ENCODE results near the gene KRTAP6-2.

The KRTAP6-2 gene, protein sequence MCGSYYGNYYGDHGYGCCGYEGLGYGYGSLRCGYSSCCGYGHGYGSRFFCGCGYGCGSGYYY

DNA sequence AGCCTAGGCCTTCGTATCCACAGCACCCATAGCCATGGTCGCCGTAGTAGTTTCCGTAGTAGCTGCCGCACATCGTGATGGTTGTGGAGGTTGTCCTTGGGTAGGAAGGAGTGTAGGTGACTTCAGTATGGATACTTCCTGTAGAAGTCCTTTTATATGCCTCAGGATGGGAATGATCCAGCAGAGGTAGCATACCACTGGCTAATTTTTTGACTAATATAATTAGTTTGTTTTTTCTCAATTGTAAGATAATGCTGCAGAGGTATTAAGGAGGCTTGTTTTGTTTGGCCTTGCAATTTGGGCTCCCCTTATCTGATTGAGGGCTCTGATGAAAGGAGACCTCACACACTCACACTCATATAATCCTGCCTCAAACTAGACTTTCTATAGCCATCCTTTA lies at the start of gene KRTAP6-2:
KRTAP6-2 (minus strand) TSS at position 101 of the 400 bp plus-strand sequence; CDS start at position 73, 28 bp downstream.
- no peak for DNase-seq (ENCODE audit: low read depth in 2 of 2)

DNA sequence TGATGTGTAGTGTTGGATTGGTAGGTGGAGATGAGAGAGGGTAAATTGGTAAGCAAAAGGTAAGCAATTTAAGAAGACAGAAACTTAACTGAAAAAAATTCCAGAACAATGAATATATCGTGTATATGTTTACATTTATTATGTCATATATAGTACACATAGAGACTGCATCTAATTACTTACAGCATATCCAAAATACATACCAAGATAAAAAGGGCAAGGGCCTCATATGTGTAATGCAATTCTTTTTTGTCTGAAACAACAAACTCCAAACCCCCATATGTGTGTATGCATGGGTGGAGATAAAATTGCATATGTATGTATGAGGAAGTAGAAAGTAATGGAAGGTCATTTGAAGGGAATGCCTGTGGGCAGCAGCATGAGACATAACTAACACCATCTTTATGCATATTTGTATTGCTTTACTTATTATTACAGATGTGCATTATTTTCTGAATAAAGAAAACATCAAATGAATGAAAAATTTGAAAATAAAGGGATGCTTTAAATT lies 48.3 kb upstream of the KRTAP6-2 start:
- DNase-seq (ENCODE audit: low read depth in 2 of 2) = no peak

DNA sequence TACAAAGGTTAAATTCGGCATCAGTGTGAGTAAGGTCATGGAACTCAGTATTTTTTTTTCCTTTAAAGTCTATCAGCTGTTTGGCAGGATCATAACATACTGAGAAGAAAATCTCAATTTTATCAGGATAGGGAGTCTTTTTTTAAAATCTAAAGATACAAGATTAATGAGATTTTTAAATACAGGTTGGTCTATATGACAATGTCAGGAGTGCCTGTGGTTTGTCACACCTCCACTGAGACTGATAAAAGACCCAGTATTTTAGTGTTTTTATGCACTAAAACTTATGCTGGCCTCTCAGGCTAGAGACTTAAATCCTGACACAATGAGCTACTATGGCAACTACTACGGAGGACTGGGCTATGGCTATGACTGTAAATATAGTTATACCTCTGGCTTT lies 43.9 kb upstream of the KRTAP6-2 start, which contains the start of gene KRTAP20-3:
KRTAP20-3 (plus strand) TSS at position 301 of the 400 bp plus-strand sequence.
- DNase-seq (ENCODE audit: low read depth in 2 of 2) = no peak

DNA sequence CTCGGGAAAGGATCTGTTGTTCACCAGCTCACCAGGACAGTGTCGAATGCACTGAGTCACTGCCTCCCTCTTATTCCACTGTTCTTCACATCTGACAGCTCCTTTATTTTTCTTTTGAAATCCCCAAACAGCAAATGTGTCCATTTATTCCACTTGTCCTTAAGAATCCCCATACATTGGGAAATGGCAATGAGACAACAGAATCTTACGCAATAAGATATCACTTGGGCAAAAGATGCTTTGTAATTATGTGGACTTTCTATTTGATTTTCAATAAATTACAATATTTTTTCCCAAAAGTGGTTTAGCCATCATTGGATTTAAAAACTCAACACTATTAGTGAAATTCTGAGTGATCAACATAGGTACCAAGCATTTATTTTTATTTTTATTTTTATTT lies 40.0 kb upstream of the KRTAP6-2 start:
- DNase-seq (ENCODE audit: low read depth in 2 of 2) = no peak

DNA sequence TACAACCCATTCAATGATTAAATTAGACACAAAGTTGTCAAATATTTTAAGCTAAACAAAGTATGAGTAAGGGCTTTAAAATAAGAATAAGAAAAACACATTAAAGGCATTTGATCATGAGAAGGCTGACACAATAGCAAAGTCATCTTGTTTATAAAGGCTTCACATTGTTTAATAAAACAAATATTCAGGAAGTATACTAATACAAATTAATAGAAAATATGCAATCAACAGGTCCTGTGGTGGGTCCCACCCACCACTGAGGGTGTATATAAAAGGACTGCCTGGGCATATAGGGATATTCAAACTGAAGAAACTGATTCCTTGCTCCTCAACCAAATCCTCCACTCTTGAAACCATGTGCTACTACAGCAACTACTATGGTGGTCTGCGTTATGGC lies 36.2 kb upstream of the KRTAP6-2 start, which contains the start of gene KRTAP20-2:
KRTAP20-2 (plus strand) TSS at position 301 of the 400 bp plus-strand sequence; CDS start at position 359, 58 bp downstream.
- no peak for DNase-seq (ENCODE audit: low read depth in 2 of 2)

DNA sequence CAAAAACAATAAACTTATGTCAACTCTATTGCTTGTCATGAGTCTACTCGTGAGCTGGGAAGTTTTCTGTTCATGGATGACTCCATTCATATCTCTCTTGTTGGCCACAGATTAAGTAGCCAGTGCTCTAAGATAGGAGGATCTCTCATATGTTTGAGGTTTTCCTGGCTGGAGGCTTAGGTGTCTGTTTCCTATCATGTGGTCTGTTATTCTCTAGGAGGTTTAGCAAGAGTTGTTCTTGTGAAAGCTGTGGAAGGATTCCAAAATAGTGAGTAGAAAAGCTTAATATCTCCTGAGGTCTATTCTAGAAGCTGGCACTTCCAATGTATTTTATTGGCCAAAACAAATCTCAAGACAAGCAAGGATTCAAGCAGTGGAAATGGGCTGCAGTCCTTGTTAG lies 30.5 kb upstream of the KRTAP6-2 start:
- DNase-seq (ENCODE audit: low read depth in 2 of 2) = no peak

DNA sequence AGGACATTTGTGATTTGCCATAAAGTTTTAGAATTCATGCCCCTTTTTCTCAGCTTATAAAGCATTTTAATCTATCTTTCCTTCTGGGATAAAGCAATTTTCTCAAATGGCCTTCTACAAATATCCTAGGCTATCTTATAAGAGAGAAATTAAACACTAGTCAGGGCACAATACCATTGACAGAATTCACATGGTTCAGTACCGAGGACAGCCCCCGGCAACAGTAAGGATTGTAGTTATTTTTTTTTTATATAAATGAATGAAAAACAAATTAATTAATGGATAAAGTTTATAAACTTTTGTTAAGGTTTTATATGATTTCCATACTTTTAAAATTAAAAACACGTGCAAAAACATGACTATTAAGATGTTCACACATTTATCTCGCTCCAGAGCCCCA lies 29.4 kb upstream of the KRTAP6-2 start:
- DNase-seq (ENCODE audit: low read depth in 2 of 2) = no peak

DNA sequence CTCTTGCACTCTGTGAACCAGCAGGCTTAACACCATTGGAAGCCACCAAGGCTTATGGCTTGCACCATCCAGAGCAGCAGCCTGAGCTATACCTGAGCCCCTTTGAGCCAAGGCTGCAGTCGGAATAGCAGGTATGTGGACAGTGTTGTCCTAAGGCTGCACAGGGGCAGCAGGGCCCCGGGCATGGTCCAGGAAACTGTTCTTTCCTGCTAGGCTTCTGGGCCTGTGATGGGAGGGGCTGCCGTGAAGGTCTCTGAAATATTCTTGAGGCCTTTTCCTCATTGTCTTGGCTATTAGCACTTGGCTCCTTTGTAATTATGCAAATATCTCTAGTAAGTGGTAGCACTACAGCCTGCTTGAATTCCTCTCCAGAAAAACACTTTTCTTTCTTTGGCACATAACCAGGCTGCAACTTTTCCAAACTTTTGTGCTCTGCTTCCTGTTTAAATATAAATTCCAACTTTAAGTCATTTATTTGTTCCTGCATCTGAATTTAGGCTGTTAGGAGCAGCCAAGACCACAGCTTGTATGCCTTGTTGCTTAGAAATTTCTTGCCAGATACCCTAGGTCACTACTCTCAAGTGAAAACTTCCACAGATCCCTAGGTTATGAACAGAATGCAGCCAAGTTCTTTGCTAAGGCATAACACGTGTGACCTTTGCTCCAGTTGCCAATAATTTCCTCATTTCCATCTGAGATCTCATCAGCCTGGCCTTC lies 26.9 kb upstream of the KRTAP6-2 start:
- no peak for DNase-seq (ENCODE audit: low read depth in 2 of 2)

DNA sequence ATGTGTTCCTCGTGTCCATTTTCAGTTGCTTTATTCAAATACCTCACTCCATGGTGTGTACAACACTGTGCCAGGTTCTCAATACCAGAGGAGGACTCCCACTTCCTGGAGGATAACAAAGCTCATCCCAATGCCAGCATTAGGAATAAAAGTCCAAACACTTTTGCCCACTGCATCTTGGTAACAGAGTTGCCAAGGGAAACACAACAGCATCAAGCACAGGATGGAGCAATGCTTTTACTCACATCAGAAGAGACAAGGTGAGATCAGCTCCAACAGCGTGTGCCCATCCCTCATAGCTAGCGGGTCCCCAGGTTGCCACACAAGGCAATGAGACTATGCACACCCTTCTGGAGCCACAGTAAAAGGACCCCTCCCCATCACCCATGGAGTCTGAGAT lies 24.7 kb upstream of the KRTAP6-2 start:
- no peak for DNase-seq (ENCODE audit: low read depth in 2 of 2)

DNA sequence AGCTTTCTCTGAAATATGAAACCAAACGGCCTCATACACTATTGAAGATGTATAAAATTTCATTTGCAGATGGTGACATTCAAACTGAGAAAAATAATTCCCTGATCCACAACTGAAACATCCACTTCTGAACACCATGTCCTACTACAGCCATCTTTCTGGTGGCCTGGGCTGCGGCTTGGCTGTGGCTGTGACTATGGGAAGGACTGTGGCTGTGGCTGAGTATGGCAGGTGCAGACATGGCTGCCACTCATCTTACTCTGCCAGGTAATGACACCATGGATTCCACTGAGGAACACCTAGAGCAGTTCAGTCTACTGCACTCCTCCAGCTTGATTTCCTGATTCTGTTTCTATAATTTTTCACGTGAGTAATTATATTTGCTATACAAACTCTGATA lies 21.8 kb upstream of the KRTAP6-2 start, which contains the start of gene KRTAP20-4:
KRTAP20-4 (plus strand) TSS at position 106 of the 400 bp plus-strand sequence.
- DNase-seq (ENCODE audit: low read depth in 2 of 2) = no peak

DNA sequence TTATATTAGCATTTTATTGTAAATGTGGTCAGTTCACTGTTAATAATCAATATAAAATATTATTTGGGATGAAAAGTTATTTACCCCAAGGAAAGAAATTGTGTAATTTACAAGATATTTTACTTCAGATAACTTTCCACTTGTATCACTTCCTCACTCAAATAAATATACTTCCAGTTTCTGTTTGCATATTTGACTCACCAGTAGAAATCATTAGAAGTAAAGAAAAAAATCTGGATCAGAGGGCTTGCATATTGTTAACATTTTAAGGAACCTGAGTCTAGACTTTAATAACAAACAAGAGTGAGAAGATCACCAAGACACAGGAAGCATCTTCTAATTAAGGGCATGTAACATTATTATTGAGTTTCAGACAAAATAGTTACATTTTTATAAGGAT lies 21.4 kb upstream of the KRTAP6-2 start:
- no peak for DNase-seq (ENCODE audit: low read depth in 2 of 2)

DNA sequence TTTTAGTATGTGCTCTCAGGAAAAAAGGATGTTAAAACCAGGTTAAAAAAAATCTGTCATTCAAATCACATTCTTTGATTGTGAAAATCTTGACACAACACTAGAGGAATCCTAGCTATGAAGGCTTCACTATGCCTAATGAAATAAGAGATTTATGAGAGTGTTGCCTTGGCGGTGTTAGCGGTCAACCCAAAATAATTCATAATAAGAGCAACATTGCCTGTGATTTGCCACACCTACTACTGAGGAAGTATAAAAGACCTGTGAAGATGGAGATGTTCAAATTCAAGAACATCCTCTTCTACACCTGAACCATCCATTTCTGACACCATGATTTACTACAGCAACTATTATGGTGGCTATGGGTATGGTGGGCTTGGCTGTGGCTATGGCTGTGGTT lies 17.4 kb upstream of the KRTAP6-2 start, which contains the start of gene KRTAP20-1:
KRTAP20-1 (plus strand) TSS at position 301 of the 400 bp plus-strand sequence; CDS start at position 331, 30 bp downstream.
- no peak for DNase-seq (ENCODE audit: low read depth in 2 of 2)

DNA sequence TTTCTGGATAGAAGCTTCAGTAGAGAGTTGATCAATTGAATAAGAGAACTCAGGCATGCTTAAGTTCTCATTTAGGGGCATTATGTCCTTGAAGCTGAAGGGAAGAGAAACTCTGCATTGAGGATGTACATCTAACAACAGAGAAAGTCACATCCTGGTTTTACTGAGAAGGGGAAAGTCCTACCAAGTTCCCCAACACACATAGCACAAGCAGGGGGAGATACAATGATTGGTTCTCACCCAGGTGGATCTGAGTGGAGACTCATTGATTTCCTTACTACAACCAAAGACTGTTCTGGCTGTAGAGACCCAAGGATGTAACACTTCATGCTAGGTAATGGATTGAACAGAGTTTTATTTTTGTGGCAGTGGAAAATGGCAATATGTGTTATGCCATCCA lies 16.5 kb upstream of the KRTAP6-2 start:
- no peak for DNase-seq (ENCODE audit: low read depth in 2 of 2)

DNA sequence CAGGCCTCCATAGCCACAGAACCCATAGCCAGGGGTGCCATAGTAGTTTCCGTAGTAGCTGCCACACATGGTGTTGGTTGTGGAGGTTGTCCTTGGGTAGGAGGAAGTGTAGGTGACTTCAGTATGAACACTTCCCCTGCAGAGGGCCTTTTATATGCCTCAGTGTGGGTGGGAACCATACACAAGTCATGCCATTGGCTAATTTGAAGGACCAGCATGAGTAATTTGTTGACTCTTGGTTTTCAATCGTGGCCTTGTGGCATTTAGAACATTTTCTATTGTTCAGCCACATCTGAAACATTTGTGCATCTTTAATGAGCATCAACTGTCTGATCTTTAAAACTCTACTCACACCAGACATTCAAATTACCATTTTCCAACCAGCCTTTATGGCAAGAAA lies 15.1 kb upstream of the KRTAP6-2 start, which contains the start of gene KRTAP6-1:
KRTAP6-1 (minus strand) TSS at position 95 of the 400 bp plus-strand sequence; CDS start at position 69, 26 bp downstream.
- no peak for DNase-seq (ENCODE audit: low read depth in 2 of 2)

DNA sequence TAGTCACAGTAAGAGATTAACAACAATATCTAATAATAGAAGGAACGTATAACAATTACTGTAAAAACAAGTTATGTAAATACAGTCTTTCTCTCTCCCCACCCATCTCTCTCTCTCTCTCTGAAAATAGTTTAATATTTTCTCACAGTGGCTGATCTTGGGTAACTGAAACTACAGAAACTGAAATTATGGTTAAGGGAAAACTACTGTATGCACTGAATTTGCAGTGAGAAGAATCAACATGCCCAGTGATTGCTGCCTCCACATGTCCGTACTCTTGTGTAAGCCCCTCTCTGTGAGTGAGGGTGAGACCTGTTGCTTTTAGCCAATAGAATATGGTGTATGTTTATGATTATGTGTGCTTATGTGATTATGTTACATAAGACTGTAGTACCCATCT lies 13.4 kb upstream of the KRTAP6-2 start:
- DNase-seq (ENCODE audit: low read depth in 2 of 2) = no peak

DNA sequence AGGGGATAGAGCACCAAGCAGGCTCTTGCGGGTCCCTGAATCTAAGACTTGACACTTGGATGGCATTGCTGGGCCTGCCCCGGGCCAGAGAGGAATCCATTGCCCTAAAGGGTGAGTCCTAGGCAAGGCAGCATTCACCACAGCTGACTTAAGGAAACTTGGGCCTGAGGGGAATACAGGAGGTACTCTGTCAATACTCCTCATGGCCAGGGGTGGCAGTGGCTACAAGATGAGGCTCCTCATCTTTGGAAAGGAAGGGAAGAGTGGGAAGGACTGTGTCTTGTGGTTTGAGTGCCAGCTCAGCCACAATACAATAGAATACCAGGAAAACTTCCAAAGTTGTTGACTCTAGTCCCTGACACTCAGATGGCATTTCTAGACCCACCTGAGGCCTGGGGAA lies 7.3 kb upstream of the KRTAP6-2 start:
- no peak for DNase-seq (ENCODE audit: low read depth in 2 of 2)

DNA sequence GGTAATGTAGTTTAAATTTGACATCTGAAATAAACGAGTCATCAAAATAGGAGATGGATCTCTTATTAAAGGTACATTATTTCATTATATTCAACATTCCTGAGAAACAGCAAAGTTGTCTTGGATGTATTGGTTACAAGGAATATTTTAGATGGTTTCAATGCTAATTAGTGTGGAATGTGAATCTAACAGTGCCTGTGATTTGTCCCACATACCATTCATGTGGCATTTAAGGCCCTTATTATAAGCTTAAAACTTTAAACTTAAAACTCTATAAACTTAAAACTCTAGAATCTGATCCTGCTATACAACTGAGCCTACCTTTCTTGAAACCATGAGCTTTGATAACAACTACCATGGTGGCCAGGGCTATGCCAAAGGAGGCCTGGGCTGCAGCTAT lies 2.1 kb upstream of the KRTAP6-2 start, which contains the start of gene KRTAP22-1:
KRTAP22-1 (plus strand) TSS at position 301 of the 400 bp plus-strand sequence.
- DNase-seq (ENCODE audit: low read depth in 2 of 2) = no peak

DNA sequence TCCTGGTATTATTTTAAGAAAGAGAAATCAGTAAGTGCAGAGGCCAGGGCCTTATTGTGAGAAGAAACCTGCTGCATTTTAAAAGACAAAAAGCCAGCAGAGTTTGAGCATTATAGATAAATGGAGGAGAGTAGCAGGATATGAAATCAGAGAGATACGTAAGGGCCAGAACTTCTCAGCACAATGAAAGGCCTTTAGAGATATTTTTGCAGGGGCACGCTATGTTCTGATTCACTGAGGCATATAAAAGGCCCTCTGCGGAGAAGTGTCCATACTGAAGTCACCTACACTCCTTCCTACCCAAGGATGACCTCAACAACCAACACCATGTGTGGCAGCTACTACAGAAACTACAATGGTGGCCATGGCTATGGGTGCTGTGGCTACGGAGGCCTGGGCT lies 6.6 kb downstream of the KRTAP6-2 start, which contains the start of gene KRTAP6-3:
KRTAP6-3 (plus strand) TSS at position 301 of the 400 bp plus-strand sequence; CDS start at position 307, 6 bp downstream.
- no peak for DNase-seq (ENCODE audit: low read depth in 2 of 2)

DNA sequence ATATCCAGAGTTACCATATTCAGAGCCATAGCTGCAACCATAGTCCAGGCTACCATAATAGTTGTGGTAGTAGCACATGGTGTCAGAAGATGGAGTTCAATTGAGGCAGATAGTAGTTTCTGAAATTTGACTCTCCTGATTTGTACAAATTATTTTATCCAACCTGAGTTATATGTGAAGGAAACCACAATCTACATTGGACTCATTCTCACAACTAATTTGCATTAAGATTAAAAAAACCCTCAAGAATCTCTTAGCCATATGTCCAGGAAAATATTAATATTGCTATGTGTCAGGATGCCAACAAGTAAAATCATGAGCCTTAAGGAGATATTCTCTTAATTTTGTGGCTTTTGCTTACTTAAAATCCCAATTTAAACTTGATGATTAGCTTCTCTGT lies 8.4 kb downstream of the KRTAP6-2 start, which contains the start of gene KRTAP22-2:
KRTAP22-2 (minus strand) TSS at position 101 of the 400 bp plus-strand sequence.
- DNase-seq (ENCODE audit: low read depth in 2 of 2) = no peak

DNA sequence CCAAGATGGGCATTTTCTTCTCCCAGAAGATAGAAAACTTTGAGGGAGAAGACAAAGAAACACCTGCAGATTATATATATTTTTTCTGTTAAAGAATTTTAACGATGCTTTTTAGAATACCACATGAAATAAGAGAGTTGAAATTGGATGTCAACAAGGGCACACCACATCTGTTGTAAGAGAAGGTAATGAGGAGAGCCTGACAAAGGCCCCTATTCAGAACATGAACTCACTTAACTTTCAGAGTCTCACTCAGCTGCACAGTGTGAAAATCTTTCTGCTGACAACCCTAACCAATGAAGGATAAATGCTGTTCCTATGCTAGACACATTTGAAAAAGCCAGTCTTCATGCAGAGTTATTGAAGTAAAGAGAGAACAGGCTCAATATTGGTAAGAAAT lies 15.8 kb downstream of the KRTAP6-2 start:
- DNase-seq (ENCODE audit: low read depth in 2 of 2) = no peak

DNA sequence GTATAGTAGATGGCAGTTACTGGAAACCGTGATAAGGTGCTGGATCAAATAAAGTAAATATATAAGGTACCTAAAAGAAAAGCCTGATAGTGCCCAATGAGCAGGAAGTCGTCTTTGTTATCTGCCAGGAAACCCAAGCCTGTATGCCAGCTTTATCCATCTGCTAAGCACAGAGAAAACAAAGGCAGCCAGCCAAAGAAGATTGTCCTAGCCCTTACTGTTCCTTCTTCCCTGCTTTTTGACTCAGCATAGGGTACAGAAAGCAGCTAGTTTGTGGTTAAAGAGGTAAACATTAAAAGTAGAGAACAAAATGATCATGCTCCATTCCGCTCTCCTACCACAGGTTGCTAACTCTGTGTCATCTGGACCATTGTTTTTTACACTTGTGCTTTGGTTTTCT lies 18.6 kb downstream of the KRTAP6-2 start:
- DNase-seq (ENCODE audit: low read depth in 2 of 2) = no peak

DNA sequence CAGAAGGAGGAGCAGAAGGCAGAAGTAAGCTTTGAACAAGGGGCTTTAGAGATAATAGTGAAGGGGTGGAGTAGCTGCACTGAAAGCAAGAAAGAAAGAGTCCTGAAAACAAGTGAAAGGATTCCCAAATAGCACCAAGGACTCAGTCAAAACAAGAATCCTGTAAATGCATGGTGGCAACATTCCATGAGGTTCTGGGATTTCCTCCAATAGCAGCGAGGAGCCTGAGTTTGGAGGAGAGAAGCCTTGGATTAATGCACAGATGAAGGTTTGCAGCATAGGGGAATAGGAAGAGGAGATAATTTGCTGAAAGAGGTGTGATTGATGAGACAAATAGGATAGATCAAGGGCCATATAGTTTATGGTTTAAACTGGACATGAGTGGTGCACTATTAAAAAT lies 19.4 kb downstream of the KRTAP6-2 start:
- DNase-seq (ENCODE audit: low read depth in 2 of 2) = no peak

DNA sequence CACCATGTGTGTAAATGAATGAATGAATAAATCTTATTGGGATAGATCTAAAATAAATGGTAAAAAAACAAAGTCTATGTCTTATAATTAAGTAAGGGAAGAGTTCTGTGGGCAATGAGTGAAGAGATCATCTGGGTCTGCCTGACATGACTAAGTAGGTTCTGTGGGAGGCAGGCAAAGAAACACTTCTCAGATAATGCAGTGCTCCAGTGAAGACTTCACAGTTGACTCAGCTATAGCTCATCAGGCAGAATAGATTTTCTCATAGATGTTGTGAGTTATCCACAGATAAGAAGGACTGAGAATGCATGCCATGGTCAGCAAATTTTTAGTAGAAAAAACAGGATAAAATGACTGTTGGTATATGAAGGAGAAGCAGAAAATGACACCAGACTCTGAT lies 20.9 kb downstream of the KRTAP6-2 start:
- DNase-seq (ENCODE audit: low read depth in 2 of 2) = no peak

Measured in stimulated activated CD8-positive, alpha-beta memory T cell treated with anti-CD3 and anti-CD28 coated beads, Interleukin-15, amount 100 ng/mL, for 4 hours (primary cell).